HCT116 (cell line): ENCODE data around the gene PGGT1B. TPM values are rescaled to one million over a fixed set of nuclear protein-coding genes. Genes with fewer than 3 reads are reported as not detected.

ENCODE experiments used
- ATAC-seq: fragments of 200-7000 bp; cut with Tn5 transposase; 2 replicates; pipeline ENCODE4 v1.9.1; 2020; ENCODE audit warnings: mild to moderate bottlenecking, moderate library complexity
- BruUV-seq: library from RNA; stranded (reverse); fragments of 400-500 nt; replicated peaks from 2 replicates; lab custom pipeline; 2021; lab: Mats Ljungman, UMichigan
- CTCF ChIA-PET: fragments of 300-600 bp; sonication (Branson Sonifier 250); formaldehyde crosslinking; loops from one replicate; lab custom pipeline; 2021; ENCODE audit warnings: antibody characterized with exemption; lab: Charles Lee
- POLR2A ChIA-PET: fragments of 300-600, 350-600 bp; sonication (Branson Sonifier 250); formaldehyde crosslinking; loops from one replicate; lab custom pipeline; 2021; ENCODE audit warnings: antibody characterized with exemption; lab: Charles Lee
- RAD21 ChIA-PET, 2 experiments: fragments of 300-600 bp; sonication (Branson Sonifier 250); formaldehyde crosslinking; loops; one replicate each; lab custom pipeline; 2023; ENCODE audit warnings: low total read pairs in 2 of 2; ENCODE audit not compliant: uncharacterized antibody in 2 of 2, unreplicated experiment in 2 of 2, low non-redundant PET in 1 of 2; lab: Charles Lee
- DNase-seq: peaks from one replicate; pipeline ENCODE4 v3.0.0-alpha.2; 2010; ENCODE audit warnings: low read depth, low spot score
- H2AFZ ChIP-seq: fragments of 200-600 bp; shearing (Covaris generic), sonication (generic); 2 replicates; pipeline ENCODE4 v1.6.1; 2017; ENCODE audit warnings: low read depth, mixed run types, mixed read lengths, antibody characterized with exemption, low read length; ENCODE audit not compliant: poor library complexity, severe bottlenecking
- H3K27ac ChIP-seq: 2 replicates; pipeline ENCODE4 v1.5.1; 2012; ENCODE audit warnings: low read depth, low read length
- H3K27me3 ChIP-seq: fragments of 200-600 bp; sonication (generic); 2 replicates; pipeline ENCODE4 v1.6.1; 2016; ENCODE audit warnings: mixed run types, low read length, mixed read lengths; ENCODE audit not compliant: insufficient read depth
- H3K36me3 ChIP-seq, 2 experiments: fragments of 200-500 bp in 1 of 2; fragments of 200-600 bp in 1 of 2; sonication (Bioruptor generic) in 1 of 2; sonication (generic) in 1 of 2; 2 replicates each; pipeline versions ENCODE4 v1.5.1 to v1.6.1; 2014 to 2016; ENCODE audit warnings: low read length in 2 of 2, inconsistent platforms in 1 of 2, mixed read lengths in 1 of 2, mixed run types in 1 of 2; ENCODE audit not compliant: insufficient read depth in 2 of 2, control insufficient read depth in 1 of 2
- H3K4me1 ChIP-seq, 2 experiments: fragments of 200-600 bp in 1 of 2; sonication (generic) in 1 of 2; 2 replicates each; pipeline versions ENCODE4 v1.5.1 to v1.6.1; 2012 to 2017; ENCODE audit warnings: low read length in 2 of 2, inconsistent platforms in 1 of 2, mild to moderate bottlenecking in 1 of 2, mixed read lengths in 1 of 2, mixed run types in 1 of 2, moderate library complexity in 1 of 2; ENCODE audit not compliant: insufficient read depth in 2 of 2, control insufficient read depth in 1 of 2
- H3K4me2 ChIP-seq: fragments of 200-600 bp; sonication (generic); 2 replicates; pipeline ENCODE4 v1.6.1; 2017; ENCODE audit warnings: mixed run types, low read length, mixed read lengths
- H3K4me3 ChIP-seq, 2 experiments: fragments of 200-600 bp in 1 of 2; sonication (generic) in 1 of 2; replicated peaks in 1 of 2; 2 replicates each; pipeline ENCODE4 v1.5.1; 2011 to 2016; ENCODE audit warnings: low read length in 2 of 2, control low read depth in 1 of 2, low read depth in 1 of 2, mild to moderate bottlenecking in 1 of 2, mixed read lengths in 1 of 2, mixed run types in 1 of 2
- H3K79me2 ChIP-seq: fragments of 200-600 bp; sonication (generic); 2 replicates; pipeline ENCODE4 v1.6.1; 2017; ENCODE audit warnings: mild to moderate bottlenecking, mixed run types, low read length, moderate library complexity, mixed read lengths; ENCODE audit not compliant: insufficient read depth
- H3K9ac ChIP-seq: fragments of 200-600 bp; sonication (generic); 2 replicates; pipeline ENCODE4 v1.6.1; 2016; ENCODE audit warnings: low read length, mixed read lengths
- H3K9me2 ChIP-seq: fragments of 200-600 bp; sonication (generic), shearing (Covaris generic); 2 replicates; pipeline ENCODE4 v1.6.1; 2017; ENCODE audit warnings: mixed run types, mild to moderate bottlenecking, moderate library complexity; ENCODE audit not compliant: insufficient read depth
- H3K9me3 ChIP-seq, 2 experiments: fragments of 200-500 bp in 1 of 2; fragments of 200-600 bp in 1 of 2; sonication (Bioruptor generic) in 1 of 2; sonication (generic) in 1 of 2; 2 replicates each; pipeline ENCODE4 v1.6.1; 2014 to 2017; ENCODE audit warnings: low read length in 2 of 2, mixed read lengths in 2 of 2, inconsistent platforms in 1 of 2, low read depth in 1 of 2, mild to moderate bottlenecking in 1 of 2, mixed run types in 1 of 2, moderate library complexity in 1 of 2; ENCODE audit not compliant: control insufficient read depth in 1 of 2, insufficient read depth in 1 of 2
- H4K20me1 ChIP-seq: fragments of 200-600 bp; sonication (generic), shearing (Covaris generic); 2 replicates; pipeline ENCODE4 v1.6.1; 2017; ENCODE audit warnings: mixed run types, mild to moderate bottlenecking, moderate library complexity; ENCODE audit not compliant: insufficient read depth
- ATF3 ChIP-seq: IDR thresholded peaks from 2 replicates; pipeline ENCODE4 v1.6.1; 2012
- CBX3 ChIP-seq: IDR thresholded peaks from 2 replicates; pipeline ENCODE4 v1.6.1; 2012; ENCODE audit warnings: low read depth
- CEBPB ChIP-seq: IDR thresholded peaks from 2 replicates; pipeline ENCODE4 v1.6.1; 2012; ENCODE audit warnings: low read depth
- CTCF ChIP-seq, 3 experiments: fragments of 200-600 bp in 1 of 3; sonication (generic) in 1 of 3; IDR thresholded peaks in 2 of 3; conservative IDR thresholded peaks in 1 of 3; 2 replicates each; pipeline ENCODE4 v1.5.1; 2012 to 2017; ENCODE audit warnings: low read depth in 2 of 3, low read length in 2 of 3, antibody characterized with exemption in 1 of 3, borderline replicate concordance in 1 of 3, control low read depth in 1 of 3, mild to moderate bottlenecking in 1 of 3, mixed read lengths in 1 of 3, mixed run types in 1 of 3, moderate library complexity in 1 of 3; ENCODE audit not compliant: insufficient read depth in 1 of 3
- EGR1 ChIP-seq: IDR thresholded peaks from 2 replicates; pipeline ENCODE4 v1.6.1; 2012; ENCODE audit warnings: low read depth
- ELF1 ChIP-seq: IDR thresholded peaks from 2 replicates; pipeline ENCODE4 v1.6.1; 2012; ENCODE audit warnings: low read depth, borderline replicate concordance
- EZH2 ChIP-seq: fragments of 200-600 bp; sonication (generic); IDR thresholded peaks from 2 replicates; pipeline ENCODE4 v1.6.1; 2017; ENCODE audit warnings: antibody characterized with exemption, mixed run types
- EZH2phosphoT487 ChIP-seq: fragments of 200-600 bp; IDR thresholded peaks from 2 replicates; pipeline ENCODE4 v1.6.1; 2018; ENCODE audit warnings: antibody characterized with exemption, borderline replicate concordance
- FOSL1 ChIP-seq: IDR thresholded peaks from 2 replicates; pipeline ENCODE4 v1.6.1; 2012; ENCODE audit warnings: low read depth
- JUND ChIP-seq: IDR thresholded peaks from 2 replicates; pipeline ENCODE4 v1.6.1; 2012
- POLR2A ChIP-seq: IDR thresholded peaks from 2 replicates; pipeline ENCODE4 v1.7.0; 2011; ENCODE audit warnings: borderline replicate concordance; ENCODE audit not compliant: insufficient read depth, insufficient read length; ENCODE audit errors: extremely low read depth
- RAD21 ChIP-seq: IDR thresholded peaks from 2 replicates; pipeline ENCODE4 v1.6.1; 2012; ENCODE audit warnings: low read depth, mild to moderate bottlenecking
- REST ChIP-seq: IDR thresholded peaks from 2 replicates; pipeline ENCODE4 v1.6.1; 2012; ENCODE audit warnings: low read depth
- SIN3A ChIP-seq: IDR thresholded peaks from 2 replicates; pipeline ENCODE4 v1.6.1; 2012; ENCODE audit warnings: low read depth
- SP1 ChIP-seq: IDR thresholded peaks from 2 replicates; pipeline ENCODE4 v1.6.1; 2012; ENCODE audit warnings: low read depth
- SRF ChIP-seq: IDR thresholded peaks from 2 replicates; pipeline ENCODE4 v1.6.1; 2012; ENCODE audit warnings: low read depth
- YY1 ChIP-seq: IDR thresholded peaks from 2 replicates; pipeline ENCODE4 v1.6.1; 2011; ENCODE audit warnings: low read length, low read depth, moderate library complexity, mild to moderate bottlenecking; ENCODE audit not compliant: insufficient replicate concordance; ENCODE audit errors: extremely low read depth
- ZBTB33 ChIP-seq: IDR thresholded peaks from 2 replicates; pipeline ENCODE4 v1.6.1; 2011; ENCODE audit warnings: mild to moderate bottlenecking, low read length, moderate library complexity; ENCODE audit not compliant: insufficient replicate concordance; ENCODE audit errors: extremely low read depth
- ZFX ChIP-seq: fragments of 450-650 bp; IDR thresholded peaks from 2 replicates; pipeline ENCODE4 v1.6.1; 2017
- ZNF274 ChIP-seq: fragments of 200-500 bp; sonication (Bioruptor generic); IDR thresholded peaks from 2 replicates; pipeline ENCODE4 v1.6.1; 2014; ENCODE audit warnings: mild to moderate bottlenecking, low read depth, low read length, inconsistent platforms
- intact Hi-C: fragments of 100-400 bp; cut with micrococcal nuclease; formaldehyde crosslinking; loops from 2 replicates; pipeline ENCODE4 v1.10.0; 2022
- total RNA-seq: library from RNA; stranded (reverse); gene quantifications from one replicate; pipeline ENCODE4 v1.2.1, GENCODE V29; 2021; ENCODE audit not compliant: unreplicated experiment

The PGGT1B gene
- total RNA-seq, 1 experiment from 2014 or later = 45.8 TPM

GRCh38 chr5:115308815-115309214 is 46.1 kb upstream of the PGGT1B start:
- intact Hi-C loops = loop anchor here (1.0 to 5.0 kb wide), 4 partner anchors 265 to 758 kb away; no protein-coding TSS in a partner anchor
- Histone ChIP-seq H4K20me1 (no peaks in the 10 kb centered on the region), H3K27ac (no peak overlapping the region), H3K79me2 (no peaks in the 10 kb centered on the region), H3K4me2 (no peak overlapping the region), H3K9me3 (no peaks in the 10 kb centered on the region), H2AFZ (peak overlapping the region; percentile 90), H3K4me1 (peaks cover 0 to 3% of the 10 kb centered on the region in 2 experiments; a peak in 1 of 4 replicates), H3K27me3 (no peaks in the 10 kb centered on the region), H3K9ac (no peak overlapping the region), H3K36me3 (no peaks in the 10 kb centered on the region), H3K9me2 (no peaks in the 10 kb centered on the region), H3K4me3 (no peak overlapping the region)
- ChIA-PET CTCF (interaction anchor here (1.0 to 2.4 kb wide), 5 partner anchors 70 to 324 kb away, joined by 4 to 51 read pairs (median 6); no protein-coding TSS in a partner anchor), POLR2A (interaction anchor here (1.5 kb wide), 1 partner anchor 266 kb away, joined by 6 read pairs; no protein-coding TSS in a partner anchor), RAD21 (interaction anchor here (1.4 to 2.3 kb wide), 2 partner anchors 266 kb away, joined by 7 to 22 read pairs; no protein-coding TSS in a partner anchor)
- DNase-seq (no peak), ATAC-seq (no peak)
- TF ChIP-seq YY1 (no peak), POLR2A (no peak), FOSL1 (no peak), ELF1 (no peak), SIN3A (no peak), EZH2 (no peak), SP1 (no peak), JUND (no peak), CTCF (IDR thresholded peaks at IDR 0.05 in 2 of 3, conservative IDR thresholded peaks at IDR 0.05 in 1 of 3; ENCODE audit: borderline replicate concordance in 1 of 3, insufficient read depth in 1 of 3, low read depth in 2 of 3, low read length in 2 of 3) (no peak), REST (no peak), RAD21 (no peak), ZBTB33 (no peak), EZH2phosphoT487 (no peak), ZFX (no peak), ATF3 (no peak), CEBPB (no peak), CBX3 (no peak), EGR1 (no peak), SRF (no peak), ZNF274 (no peak)
- BruUV-seq = no TSS peak
